Ecto neural progenitor cell (in vitro differentiated cells): ENCODE measurements around the gene HGF.

ENCODE experiments used
- DNase-seq: peaks from one replicate; pipeline ENCODE4 v3.0.0-alpha.2; 2018; ENCODE audit warnings: low spot score

The HGF gene

DNA sequence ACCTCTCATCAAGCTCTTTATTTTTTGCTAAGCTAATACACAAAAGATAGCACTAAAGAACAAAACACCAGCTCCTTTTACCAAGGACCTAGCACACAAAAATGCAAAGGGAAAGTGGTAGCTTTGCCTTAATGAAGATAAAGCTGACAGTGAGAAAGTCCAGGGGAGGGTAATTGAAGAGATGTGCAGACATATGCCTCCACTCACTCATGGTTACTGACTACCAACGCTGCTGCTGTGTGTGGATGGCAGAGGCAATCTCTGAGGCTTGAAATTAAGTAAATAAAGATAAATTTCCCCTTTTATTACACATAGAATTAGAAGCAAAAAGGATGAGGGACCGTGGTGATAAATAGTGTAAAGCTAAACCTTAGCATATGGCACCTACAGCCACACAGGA, 87.0 kb downstream of the HGF start:
- DNase-seq: no peak

DNA sequence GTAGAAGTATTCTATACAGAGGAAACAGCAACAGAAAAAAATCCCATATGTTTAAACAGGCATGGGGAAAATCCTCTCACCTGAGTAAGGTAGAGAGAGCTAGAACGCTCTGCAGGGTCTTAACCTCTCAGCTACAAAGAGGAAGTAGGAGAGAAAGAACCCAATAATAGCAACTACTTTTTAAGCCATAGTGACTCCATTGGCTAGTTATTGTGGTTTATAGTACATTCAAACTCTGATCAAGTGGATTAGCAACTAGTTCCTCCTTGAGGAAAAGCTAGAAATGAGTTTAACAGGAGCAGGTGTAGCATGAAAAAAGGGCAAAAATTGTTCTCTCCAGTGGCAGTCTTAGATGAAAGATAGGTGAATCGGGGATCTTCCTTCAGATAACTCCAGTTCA, 89.7 kb downstream of the HGF start:
- DNase-seq: no peak

DNA sequence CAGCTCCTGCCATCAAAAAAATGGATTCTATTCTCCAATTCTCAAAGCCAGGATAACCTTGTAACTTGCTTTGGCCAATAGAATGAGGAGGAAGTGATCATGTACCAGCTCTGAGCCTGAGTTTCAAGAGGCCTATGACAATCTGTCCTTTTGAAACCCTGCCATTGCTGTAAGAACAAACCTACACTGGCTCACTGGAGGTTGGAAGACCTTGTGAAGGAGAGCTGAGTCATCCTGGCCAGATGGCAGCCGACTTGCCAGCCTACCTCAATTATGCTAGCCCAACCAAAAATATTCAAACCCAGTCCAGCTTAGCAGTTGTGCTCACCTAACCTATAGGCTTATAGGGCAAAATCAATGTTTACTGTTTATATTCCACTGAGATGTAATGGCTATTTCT, 93.0 kb downstream of the HGF start:
- DNase-seq: no peak

GRCh38 chr7:81676105-81676811, 93.6 kb downstream of the HGF start:
- DNase-seq: no peak

DNA sequence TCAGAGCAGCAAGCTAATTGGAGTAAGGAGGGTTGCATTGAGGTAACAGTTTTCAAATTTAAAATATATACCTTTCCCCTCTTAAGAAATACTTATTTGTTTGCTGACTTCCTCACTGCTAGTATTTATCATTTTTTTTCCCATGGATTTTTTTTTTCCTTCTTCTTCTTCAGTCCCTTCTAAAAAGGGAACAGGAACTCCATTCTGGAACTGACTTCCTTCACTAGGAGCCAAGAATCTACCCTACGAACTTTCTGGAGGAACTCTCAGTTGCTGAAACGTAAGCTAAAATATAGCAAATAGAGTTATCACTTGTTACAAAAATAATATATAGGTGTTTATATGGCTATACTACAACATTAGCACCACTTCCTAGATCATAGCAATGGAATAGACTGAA, 95.4 kb downstream of the HGF start:
- no peak for DNase-seq

GRCh38 chr7:81672872-81673271, 97.0 kb downstream of the HGF start:
- no peak for DNase-seq

DNA sequence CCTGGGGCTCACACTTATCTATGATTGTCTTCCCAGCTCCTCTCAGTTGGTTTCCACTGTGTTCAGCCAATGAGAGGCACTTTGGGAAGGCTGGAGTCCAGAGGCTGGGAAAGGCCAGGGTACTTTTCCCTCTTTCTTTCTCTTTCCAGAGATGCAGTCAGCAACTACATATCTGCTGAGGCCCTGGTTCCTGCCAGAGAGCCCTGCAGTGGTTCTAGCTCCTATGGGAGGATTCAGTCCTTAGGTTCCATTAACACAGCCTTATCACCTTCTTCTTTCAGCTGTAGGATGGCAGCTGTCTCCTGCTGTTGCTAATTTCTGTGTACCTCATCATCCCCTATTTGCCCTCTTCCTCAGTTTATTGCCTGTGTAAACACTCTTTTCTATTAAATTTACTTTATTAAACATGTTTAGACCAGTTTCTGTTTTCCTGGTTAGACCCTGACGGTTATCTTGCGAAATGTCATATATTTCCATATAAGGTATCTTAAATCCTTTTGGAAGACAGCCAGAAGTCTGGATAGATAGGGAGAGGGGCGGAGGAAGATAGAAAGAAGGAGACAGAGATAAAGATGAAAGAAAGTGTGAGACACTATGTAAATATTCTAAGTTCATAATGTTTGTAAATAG, 100.3 kb downstream of the HGF start:
- DNase-seq: no peak

DNA sequence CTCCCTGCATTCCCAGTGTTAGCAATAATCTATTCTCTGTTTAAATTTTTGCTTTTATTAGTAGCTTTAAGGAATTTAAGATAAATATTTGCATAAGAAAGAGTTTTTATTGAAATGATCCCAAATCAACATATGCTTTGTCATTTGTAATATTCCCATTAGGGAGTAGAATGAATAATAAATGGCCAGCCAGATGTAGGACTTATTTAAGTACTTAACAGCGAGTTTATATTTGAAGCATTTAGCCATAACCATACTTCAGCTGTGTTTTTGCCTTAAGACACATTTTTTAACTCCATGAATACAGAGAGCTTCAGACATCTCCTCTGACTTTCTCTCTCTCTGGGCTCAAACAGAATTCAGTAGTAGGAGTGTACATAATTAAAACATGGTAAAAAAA, 103.6 kb downstream of the HGF start:
- no peak for DNase-seq

- no peak for DNase-seq
These were observed 104.6 kb downstream of the HGF start for GRCh38 chr7:81665236-81665635.

DNA sequence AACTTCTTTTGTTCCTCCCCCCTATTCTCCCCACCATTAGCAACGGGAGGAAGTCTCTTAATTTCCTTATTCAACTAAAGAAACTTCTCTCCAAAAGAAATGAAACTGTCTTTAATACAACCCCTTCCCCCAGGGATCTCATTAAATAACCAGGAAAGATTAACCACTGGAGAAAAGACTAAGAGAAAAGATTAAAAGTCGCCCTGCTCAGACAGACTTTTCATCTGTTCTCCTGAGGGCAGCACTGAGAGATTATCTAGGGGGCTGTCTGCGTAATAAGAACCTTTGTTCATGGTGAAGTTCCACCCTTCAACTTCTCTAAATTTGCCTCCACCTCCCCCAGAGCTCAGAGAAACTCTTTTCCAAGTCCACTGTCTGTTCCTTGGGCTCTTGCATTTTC, 105.5 kb downstream of the HGF start:
- no peak for DNase-seq

- no peak for DNase-seq
These were observed 107.3 kb downstream of the HGF start for GRCh38 chr7:81662531-81662930.

DNA sequence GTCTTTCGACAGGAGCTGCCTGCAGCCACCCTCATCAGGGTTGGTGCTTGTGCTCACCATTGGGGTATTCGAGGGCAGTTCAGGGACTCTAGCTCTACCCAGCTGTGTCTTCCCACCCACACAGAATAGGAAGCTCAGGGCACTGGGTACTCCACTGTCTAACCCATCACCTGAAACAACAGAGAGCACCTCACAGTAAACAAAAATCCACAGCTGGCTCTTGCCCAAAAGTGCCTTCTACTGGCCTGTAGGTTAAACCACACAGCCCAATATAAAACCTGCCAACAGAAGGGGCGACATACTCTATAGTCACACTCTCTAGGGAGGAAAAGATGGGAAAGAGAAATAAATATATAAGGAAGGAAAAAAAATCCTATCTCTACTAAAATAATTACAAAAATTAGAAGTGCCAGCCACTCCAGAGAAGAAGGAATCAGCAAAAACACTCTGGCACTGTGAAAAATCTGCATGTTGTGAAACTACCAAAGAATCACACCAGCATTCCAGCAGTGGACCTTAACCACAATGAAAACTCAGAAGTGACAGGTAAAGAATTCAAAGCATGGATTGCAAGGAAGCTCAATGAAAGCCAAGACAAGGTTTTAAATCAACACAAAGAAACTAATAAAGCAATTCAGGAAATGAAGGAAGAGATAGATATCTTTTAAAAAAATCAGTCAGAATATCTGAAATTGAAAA, 110.0 kb downstream of the HGF start:
- DNase-seq: no peak

- DNase-seq: no peak
These were observed 112.3 kb downstream of the HGF start for GRCh38 chr7:81657551-81657950.

GRCh38 chr7:81655271-81655670, 114.6 kb downstream of the HGF start:
- DNase-seq: no peak

- DNase-seq: no peak
These were observed 117.6 kb downstream of the HGF start for GRCh38 chr7:81652225-81652624.
